Activated CD4-positive, CD25-positive, alpha-beta regulatory T cell treated with anti-CD3 and anti-CD28 coated beads, Interleukin-2, amount 50 U/mL, for 72 hours (primary cell): ENCODE measurements around the gene ANKRD49.

Source experiments
- DNase-seq: peaks from one replicate; pipeline ENCODE4 v3.0.0; 2021

ANKRD49 gene

GRCh38 chr11:94545264-94546161 is 51.7 kb downstream of the ANKRD49 start:
- no peak for DNase-seq

- no peak for DNase-seq
Measured at GRCh38 chr11:94546162-94546470, 52.3 kb downstream of the ANKRD49 start.

DNA sequence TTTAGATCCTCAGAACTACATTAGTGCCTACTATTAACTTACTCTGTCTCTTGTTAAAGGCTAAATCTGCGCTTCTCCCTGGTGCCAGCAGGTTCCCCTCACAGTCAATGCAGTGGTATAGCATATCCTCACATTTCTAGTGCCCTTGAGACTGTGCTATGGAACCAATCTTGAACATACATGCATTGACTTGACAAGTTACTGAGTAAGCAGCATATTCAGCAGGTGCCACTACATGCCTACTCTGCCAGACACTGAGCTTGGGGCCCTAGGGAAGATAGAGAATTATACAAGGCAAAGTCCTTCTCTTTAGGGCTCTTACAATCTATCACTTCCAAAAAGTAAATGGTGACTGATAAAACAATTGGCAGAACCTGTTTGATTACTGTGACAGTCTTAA is 53.1 kb downstream of the ANKRD49 start:
- no peak for DNase-seq

DNA sequence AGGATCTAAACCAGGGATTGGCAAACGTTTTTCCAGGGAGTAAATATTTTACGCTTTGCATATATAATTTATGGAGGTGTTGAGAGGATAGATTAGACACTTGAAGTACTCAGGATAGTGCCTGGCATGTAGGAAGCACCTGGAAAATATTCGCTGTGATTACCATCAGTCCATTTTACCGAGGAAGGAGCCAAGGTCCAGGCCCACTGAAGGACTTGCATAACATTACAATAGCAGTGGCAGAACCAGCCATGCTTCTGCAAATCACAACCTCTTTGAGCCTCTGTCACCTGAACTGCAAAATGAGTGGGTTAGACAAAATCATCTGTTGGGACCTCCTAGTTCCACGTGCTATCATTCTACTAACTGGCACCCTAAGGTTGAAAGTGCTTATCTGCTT is 55.4 kb downstream of the ANKRD49 start:
- no peak for DNase-seq
